H1 (cell line): ENCODE results near the gene RPLP2. TPM values are rescaled to one million over a fixed set of nuclear protein-coding genes. Genes with fewer than 3 reads are reported as not detected.

ENCODE experiments used
- CTCF ChIA-PET: fragments of 300-600 bp; sonication (Branson Sonifier 250); formaldehyde crosslinking; loops from one replicate; lab custom pipeline; 2021; ENCODE audit not compliant: partially characterized antibody; lab: Charles Lee
- POLR2A ChIA-PET: fragments of 300-600 bp; sonication (Branson Sonifier 250); formaldehyde crosslinking; loops from one replicate; lab custom pipeline; 2021; ENCODE audit warnings: inconsistent platforms; ENCODE audit not compliant: partially characterized antibody; lab: Charles Lee
- DNase-seq, 2 experiments: peaks; one replicate each; pipeline versions ENCODE4 v3.0.0 to v3.0.0-alpha.2; 2010 to 2022; ENCODE audit warnings: low spot score in 2 of 2, low read depth in 1 of 2, mixed read lengths in 1 of 2
- FAIRE-seq: peaks from 2 replicates; lab custom pipeline; 2011; peaks lifted over from hg19 to GRCh38; lab: Jason Lieb, UNC
- H2AFZ ChIP-seq: 2 replicates; pipeline ENCODE4 v1.8.1; 2012; ENCODE audit warnings: low read length, inconsistent platforms
- H2AK5ac ChIP-seq: 2 replicates; pipeline ENCODE4 v1.6.1; 2013; ENCODE audit warnings: low read depth, low read length
- H2BK120ac ChIP-seq: replicated peaks from 2 replicates; pipeline ENCODE3; 2013; ENCODE audit warnings: low read depth, low read length, inconsistent platforms
- H2BK12ac ChIP-seq: 2 replicates; pipeline ENCODE4 v1.6.1; 2013; ENCODE audit warnings: low read depth, low read length
- H2BK15ac ChIP-seq: 2 replicates; pipeline ENCODE4 v1.6.1; 2013; ENCODE audit warnings: low read length
- H2BK20ac ChIP-seq: 2 replicates; pipeline ENCODE4 v1.6.1; 2013; ENCODE audit warnings: low read length
- H2BK5ac ChIP-seq: 2 replicates; pipeline ENCODE4 v1.6.1; 2013; ENCODE audit warnings: low read depth, low read length
- H3K14ac ChIP-seq: 2 replicates; pipeline ENCODE4 v1.6.1; 2013; ENCODE audit warnings: inconsistent platforms; ENCODE audit not compliant: insufficient read length
- H3K18ac ChIP-seq: 2 replicates; pipeline ENCODE4 v1.6.1; 2013; ENCODE audit warnings: low read length; ENCODE audit errors: extremely low read depth
- H3K23ac ChIP-seq: 2 replicates; pipeline ENCODE4 v1.6.1; 2013; ENCODE audit warnings: inconsistent platforms; ENCODE audit not compliant: insufficient read length
- H3K23me2 ChIP-seq: 2 replicates; pipeline ENCODE4 v1.6.1; 2013; ENCODE audit warnings: low read depth, low read length
- H3K27ac ChIP-seq: 2 replicates; pipeline ENCODE4 v1.6.1; 2011; ENCODE audit warnings: low read depth, low read length, inconsistent platforms
- H3K27me3 ChIP-seq, 4 experiments: replicated peaks in 1 of 4; 1 replicate in 1 of 4; 2 replicates in 3 of 4; pipeline versions ENCODE4 v1.6.1 to v1.8.1; 2011 to 2013; ENCODE audit warnings: low read length in 3 of 4, mild to moderate bottlenecking in 3 of 4, inconsistent platforms in 2 of 4, mixed read lengths in 2 of 4, moderate library complexity in 1 of 4; ENCODE audit not compliant: control insufficient read depth in 3 of 4, insufficient read depth in 3 of 4; ENCODE audit errors: extremely low read depth in 1 of 4
- H3K36me3 ChIP-seq, 4 experiments: 2 replicates each; pipeline versions ENCODE4 v1.6.1 to v1.8.1; 2011 to 2013; ENCODE audit warnings: mild to moderate bottlenecking in 4 of 4, low read length in 3 of 4, moderate library complexity in 2 of 4, control low read depth in 1 of 4, inconsistent platforms in 1 of 4; ENCODE audit not compliant: insufficient read depth in 4 of 4, control insufficient read depth in 2 of 4
- H3K4ac ChIP-seq: replicated peaks from 2 replicates; pipeline ENCODE3; 2013; ENCODE audit warnings: low read length, low read depth, mixed read lengths, inconsistent platforms; ENCODE audit not compliant: insufficient read length
- H3K4me1 ChIP-seq, 4 experiments: replicated peaks in 1 of 4; 1 replicate in 1 of 4; 2 replicates in 3 of 4; pipeline versions ENCODE4 v1.6.1 to v1.8.1; 2011 to 2013; ENCODE audit warnings: low read length in 3 of 4, inconsistent platforms in 2 of 4, mixed read lengths in 1 of 4; ENCODE audit not compliant: insufficient read depth in 4 of 4, control insufficient read depth in 3 of 4
- H3K4me2 ChIP-seq, 2 experiments: 2 replicates each; pipeline versions ENCODE4 v1.6.1 to v1.8.1; 2011 to 2013; ENCODE audit warnings: low read depth in 2 of 2, low read length in 2 of 2, control low read depth in 1 of 2, inconsistent platforms in 1 of 2, mild to moderate bottlenecking in 1 of 2; ENCODE audit not compliant: insufficient read depth in 1 of 2
- H3K4me3 ChIP-seq, 4 experiments: fragments of 200-600, 300-600 bp in 1 of 4; sonication (generic), shearing (Covaris generic), sonication (Bioruptor Twin) in 1 of 4; 2 replicates each; pipeline versions ENCODE4 v1.5.1 to v1.8.1; 2011 to 2016; ENCODE audit warnings: low read length in 4 of 4, low read depth in 3 of 4, control low read depth in 2 of 4, inconsistent platforms in 2 of 4, mild to moderate bottlenecking in 2 of 4, mixed read lengths in 1 of 4, moderate library complexity in 1 of 4; ENCODE audit not compliant: insufficient read depth in 2 of 4; ENCODE audit errors: extremely low read depth in 1 of 4
- H3K56ac ChIP-seq: replicated peaks from 2 replicates; pipeline ENCODE3; 2013; ENCODE audit warnings: low read depth, mild to moderate bottlenecking, mixed read lengths, low read length, inconsistent platforms; ENCODE audit not compliant: insufficient read length
- H3K79me1 ChIP-seq: 2 replicates; pipeline ENCODE4 v1.6.1; 2013; ENCODE audit warnings: low read depth, low read length, control low read depth
- H3K79me2 ChIP-seq, 2 experiments: 2 replicates each; pipeline versions ENCODE4 v1.6.1 to v1.8.1; 2012 to 2013; ENCODE audit warnings: low read length in 2 of 2, mild to moderate bottlenecking in 2 of 2, inconsistent platforms in 1 of 2; ENCODE audit not compliant: insufficient read depth in 2 of 2, control insufficient read depth in 1 of 2
- H3K9ac ChIP-seq, 4 experiments: replicated peaks in 1 of 4; 1 replicate in 1 of 4; 2 replicates in 3 of 4; pipeline versions ENCODE4 v1.6.1 to v1.8.1; 2011 to 2013; ENCODE audit warnings: low read depth in 3 of 4, low read length in 3 of 4, control low read depth in 2 of 4, mild to moderate bottlenecking in 2 of 4, moderate library complexity in 2 of 4, inconsistent platforms in 1 of 4; ENCODE audit errors: extremely low read depth in 1 of 4
- H3K9me3 ChIP-seq, 2 experiments: 2 replicates each; pipeline versions ENCODE4 v1.6.1 to v1.8.1; 2012 to 2013; ENCODE audit warnings: mild to moderate bottlenecking in 2 of 2, moderate library complexity in 2 of 2, control low read depth in 1 of 2, inconsistent platforms in 1 of 2, low read depth in 1 of 2, low read length in 1 of 2, mixed read lengths in 1 of 2; ENCODE audit not compliant: insufficient read depth in 2 of 2
- H4K20me1 ChIP-seq, 2 experiments: replicated peaks in 1 of 2; 2 replicates each; pipeline versions ENCODE3 to v1.8.1; 2011 to 2013; ENCODE audit warnings: inconsistent platforms in 2 of 2, low read length in 2 of 2, mild to moderate bottlenecking in 1 of 2; ENCODE audit not compliant: insufficient read depth in 2 of 2, control insufficient read depth in 1 of 2
- H4K5ac ChIP-seq: 2 replicates; pipeline ENCODE4 v1.6.1; 2013; ENCODE audit warnings: low read length, low read depth, mixed read lengths, inconsistent platforms; ENCODE audit not compliant: insufficient read length
- H4K8ac ChIP-seq: 2 replicates; pipeline ENCODE4 v1.8.0; 2013; ENCODE audit warnings: mild to moderate bottlenecking, moderate library complexity, low read length, inconsistent platforms; ENCODE audit not compliant: insufficient read depth; ENCODE audit errors: extremely low read depth
- H4K91ac ChIP-seq: replicated peaks from 2 replicates; pipeline ENCODE3; 2013; ENCODE audit warnings: low read length, mixed read lengths, inconsistent platforms; ENCODE audit not compliant: insufficient read length
- CEBPB ChIP-seq: IDR thresholded peaks from 2 replicates; pipeline ENCODE4 v1.6.1; 2012; ENCODE audit warnings: low read depth, low read length
- CREB1 ChIP-seq: IDR thresholded peaks from 2 replicates; pipeline ENCODE4 v1.6.1; 2012; ENCODE audit warnings: inconsistent platforms
- HDAC2 ChIP-seq, 2 experiments: fragments of 300-600 bp in 1 of 2; sonication (generic) in 1 of 2; IDR thresholded peaks; 2 replicates each; pipeline ENCODE4 v1.6.1; 2011 to 2012; ENCODE audit warnings: low read depth in 2 of 2, low read length in 2 of 2, mild to moderate bottlenecking in 2 of 2, moderate library complexity in 2 of 2, borderline replicate concordance in 1 of 2, inconsistent platforms in 1 of 2
- POLR2A ChIP-seq, 2 experiments: IDR thresholded peaks; 1 replicate in 1 of 2; 2 replicates in 1 of 2; pipeline ENCODE4 v1.6.1; 2011; ENCODE audit warnings: low read depth in 2 of 2, low read length in 2 of 2, mild to moderate bottlenecking in 2 of 2; ENCODE audit errors: control extremely low read depth in 1 of 2
- RFX5 ChIP-seq: IDR thresholded peaks from 2 replicates; pipeline ENCODE4 v1.6.1; 2011; ENCODE audit warnings: low read depth, low read length, improper control_type of control experiment, borderline replicate concordance
- SP4 ChIP-seq: IDR thresholded peaks from 2 replicates; pipeline ENCODE4 v1.6.1; 2012; ENCODE audit warnings: low read length, inconsistent platforms
- TBP ChIP-seq: IDR thresholded peaks from 2 replicates; pipeline ENCODE4 v1.6.1; 2011; ENCODE audit warnings: low read depth, low read length, improper control_type of control experiment
- WGBS, 2 experiments: shearing (Covaris generic) in 1 of 2; methylation state at CpG; one replicate each; pipeline versions ENCODE4 v1.1.6 to v1.1.7; 2013 to 2015; ENCODE audit warnings: low lambda C conversion rate in 2 of 2, mixed read lengths in 2 of 2, inconsistent platforms in 1 of 2, low coverage in 1 of 2, missing lambda C conversion rate in 1 of 2; ENCODE audit not compliant: insufficient replicate concordance in 2 of 2, insufficient coverage in 1 of 2, insufficient read length in 1 of 2; ENCODE audit errors: extremely low coverage in 1 of 2, missing lambda C conversion rate in 1 of 2; 5-methylcytosine and 5-hydroxymethylcytosine counted together
- polyA plus RNA-seq, 7 experiments: library from polyadenylated mRNA; depleted of rRNA in 3 of 7; stranded (reverse) in 5 of 7; unstranded in 2 of 7; fragments of >200 nt in 5 of 7; fragments of 200-250 nt in 2 of 7; gene quantifications; 1 replicate in 5 of 7; 2 replicates in 1 of 7; 4 replicates in 1 of 7; pipeline versions ENCODE4 v1.2.1 to v1.2.3, GENCODE V29; 2011 to 2013; ENCODE audit warnings: missing spikeins in 2 of 7, mixed read lengths in 2 of 7
- total RNA-seq: library from RNA; stranded (reverse); fragmentation: NEBNext Ultra II Directional; extraction: Animal tissue kit (Norgen Biotek cat#: 25700); gene quantifications from 2 replicates; pipeline ENCODE4 v1.2.1, GENCODE V29; 2021

The RPLP2 gene
- total and polyA plus RNA-seq, 2 of the 8 experiments (the other 6 are each of a cell fraction or from before 2014, with no cell fraction given), result 1,789 to 2,106 TPM

DNA sequence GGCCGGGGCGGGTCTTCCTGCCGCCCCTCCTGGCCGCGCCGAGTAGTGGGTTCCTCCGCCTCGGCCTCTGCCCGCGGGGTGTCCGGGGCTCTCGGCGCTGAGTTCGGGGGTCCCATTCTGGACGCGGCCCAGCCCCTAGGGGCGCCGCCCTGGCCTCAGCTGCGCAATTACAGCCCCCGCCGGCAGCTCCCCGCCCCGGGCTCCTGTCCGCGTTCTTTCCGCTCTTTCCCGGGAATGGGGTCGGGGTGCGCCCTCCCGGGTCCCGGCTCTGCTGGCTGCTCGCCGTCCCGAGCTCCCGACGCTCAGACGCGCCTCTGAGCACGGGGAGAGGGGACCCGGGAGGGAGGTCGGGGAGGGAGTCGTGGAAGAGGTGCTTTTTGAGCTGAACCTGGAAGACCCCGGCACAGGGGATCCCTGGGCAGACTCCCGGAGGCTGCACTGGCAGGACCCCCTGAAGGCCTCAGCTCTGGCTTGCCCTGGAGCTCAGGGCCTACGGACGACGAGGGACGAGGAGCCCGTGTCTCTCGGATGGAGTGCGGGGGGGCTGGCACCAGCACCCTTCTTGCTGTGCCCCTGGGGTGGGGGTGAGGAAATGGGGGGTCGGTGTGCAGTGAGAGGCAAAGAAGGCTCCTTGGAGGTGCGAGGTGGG is 33.4 kb downstream of the RPLP2 start:
- Histone ChIP-seq H3K14ac (no peak overlapping the region), H4K91ac (no peak overlapping the region), H2AFZ (no peak overlapping the region), H3K79me1 (peaks cover 9% of the 10 kb centered on the region; the same call in 1 of the 2 replicates), H2BK120ac (no peak overlapping the region), H3K9me3 (no peaks in the 10 kb centered on the region), H3K4ac (no peak overlapping the region), H4K20me1 (peaks cover 7 to 31% of the 10 kb centered on the region in 2 experiments), H3K56ac (peak overlapping the region; percentile 32), H3K18ac (peak overlapping the region; percentile 90), H3K4me2 (peak overlapping the region; percentile 87), H3K9ac (peak overlapping the region; percentile 42 to 83 (median 52); a peak in 6 of 7 replicates), H3K23ac (no peak overlapping the region), H3K23me2 (peaks cover 21% of the 10 kb centered on the region; the same call in 1 of the 2 replicates), H4K5ac (no peak overlapping the region), H3K27ac (no peak overlapping the region; the same call in 1 of the 2 replicates), H2BK5ac (peak overlapping the region; percentile 92; the same call in 1 of the 2 replicates), H4K8ac (no peak overlapping the region), H2BK12ac (peak overlapping the region; percentile 92; the same call in 1 of the 2 replicates), H3K27me3 (no peaks in the 10 kb centered on the region; a peak in 2 of 7 replicates), H3K4me1 (peaks cover 0 to 38% (median 24%) of the 10 kb centered on the region in 4 experiments; a peak in 6 of 7 replicates), H3K79me2 (peaks cover 0 to 27% of the 10 kb centered on the region in 2 experiments; a peak in 2 of 4 replicates), H3K36me3 (peaks cover 10 to 20% (median 18%) of the 10 kb centered on the region in 4 experiments; a peak in 7 of 8 replicates), H2BK20ac (no peak overlapping the region), H2AK5ac (peak overlapping the region; percentile 39; the same call in 1 of the 2 replicates), H3K4me3 (peak overlapping the region; percentile 71 to 96 (median 74)), H2BK15ac (no peak overlapping the region)
- FAIRE-seq (no peak), DNase-seq (no peak)
- CTCF ChIA-PET, result interaction anchor here (0.6 to 6.7 kb wide), 13 partner anchors 11 to 1422 kb away, joined by 3 to 74 read pairs (median 4); partner anchors contain the start of genes CD151 and PNPLA2
- POLR2A ChIA-PET, result interaction anchor here (0.6 to 40.4 kb wide), 18 partner anchors 14 to 480 kb away, joined by 3 to 1917 read pairs (median 4); partner anchors contain the start of genes CD151, CEND1, CHID1 and CRACR2B
- 3% methylated on average over 34 of the region's 53 CpGs; no CpG with 5 or more reads in 1 of the 2 experiments for WGBS, 2 experiments
- TF ChIP-seq CEBPB (no peak), HDAC2 (IDR thresholded peaks at IDR 0.05; ENCODE audit: borderline replicate concordance in 1 of 2, low read depth in 2 of 2, low read length in 2 of 2) (no peak; a peak in 1 of 4 replicates), SP4 (no peak), POLR2A (IDR thresholded peaks at IDR 0.05; ENCODE audit: control extremely low read depth in 1 of 2, low read depth in 2 of 2, low read length in 2 of 2) (no peak), TBP (no peak), RFX5 (no peak), CREB1 (0 out of 2 replicates have a peak, but pooled peaks have one; percentile 18)
